Tibial nerve (tissue), 4 donors: ENCODE results near the gene DGKI. TPM values are rescaled to one million over a fixed set of nuclear protein-coding genes. Genes with fewer than 3 reads are reported as not detected.

Source experiments
- DNase-seq, 2 donors: peaks; one replicate each; pipeline ENCODE4 v3.0.0-alpha.2; 2019; ENCODE audit warnings: low spot score in 2 of 2
- H3K27ac ChIP-seq, 4 donors: fragments of 200-600 bp; sonication (generic) in 3 of 4; one replicate each; pipeline ENCODE4 v1.5.1; 2017 to 2019; ENCODE audit warnings: mild to moderate bottlenecking in 1 of 4
- H3K27me3 ChIP-seq, 2 donors: fragments of 200-600 bp; sonication (generic) in 1 of 2; one replicate each; pipeline versions ENCODE4 v1.5.1 to v1.6.0; 2017 to 2019
- H3K36me3 ChIP-seq, 3 donors: fragments of 200-600 bp; sonication (generic); one replicate each; pipeline ENCODE4 v1.5.1; 2018 to 2019
- H3K4me1 ChIP-seq, 4 donors: fragments of 200-600 bp; sonication (generic) in 3 of 4; one replicate each; pipeline ENCODE4 v1.5.1; 2017 to 2019
- H3K4me3 ChIP-seq, 4 donors: fragments of 200-600 bp; sonication (generic) in 3 of 4; one replicate each; pipeline ENCODE4 v1.5.1; 2017 to 2019; ENCODE audit warnings: mild to moderate bottlenecking in 1 of 4, moderate library complexity in 1 of 4
- H3K9me3 ChIP-seq, 4 donors: fragments of 200-600 bp; sonication (generic) in 3 of 4; one replicate each; pipeline ENCODE4 v1.5.1; 2017 to 2019
- CTCF ChIP-seq, 5 experiments: fragments of 200-600 bp in 3 of 5; fragments of 450-650 bp in 2 of 5; sonication (generic) in 3 of 5; IDR thresholded peaks; one replicate each; pipeline ENCODE4 v1.5.1; 2016 to 2019; ENCODE audit warnings: antibody characterized with exemption in 5 of 5, mild to moderate bottlenecking in 3 of 5, moderate library complexity in 2 of 5
- EP300 ChIP-seq, 2 donors: sonication (generic); formaldehyde crosslinking; IDR thresholded peaks; one replicate each; pipeline ENCODE4 v1.6.1; 2017; ENCODE audit warnings: antibody characterized with exemption in 2 of 2, mild to moderate bottlenecking in 1 of 2
- POLR2A ChIP-seq, 2 donors: fragments of 450-650 bp; IDR thresholded peaks; one replicate each; pipeline ENCODE4 v1.6.1; 2017; ENCODE audit warnings: antibody characterized with exemption in 2 of 2, mild to moderate bottlenecking in 2 of 2, moderate library complexity in 2 of 2
- WGBS, 2 donors: methylation state at CpG; one replicate each; pipeline ENCODE4 v1.1.5; 2018; 5-methylcytosine and 5-hydroxymethylcytosine counted together
- total RNA-seq, 4 donors: library from RNA; depleted of rRNA; stranded (reverse); fragments of >200 nt; gene quantifications; one replicate each; pipeline ENCODE4 v1.1.0, GENCODE V29; 2016

The DGKI gene
- total RNA-seq, 4 donors from 2014 or later: 0.21 to 2.7 (median 1.7) TPM

- 57 to 62% methylated on average over 5 of the region's 5 CpGs for WGBS, 2 donors
- no peak for DNase-seq
Measured at GRCh38 chr7:137572056-137572784, 274.6 kb downstream of the DGKI start.

GRCh38 chr7:137564677-137565076 lies 282.1 kb downstream of the DGKI start:
- TF ChIP-seq CTCF (IDR thresholded peaks at IDR 0.05): no peak
- no peak for TF ChIP-seq POLR2A (IDR thresholded peaks at IDR 0.05)
- no peak for TF ChIP-seq EP300 (IDR thresholded peaks at IDR 0.05)
- no peak overlapping the region for H3K27ac ChIP-seq
- H3K27me3 ChIP-seq: no peaks in the 10 kb centered on the region
- no peak for DNase-seq
- H3K4me3 ChIP-seq: no peak overlapping the region
- no peaks in the 10 kb centered on the region for H3K36me3 ChIP-seq
- 49 to 55% methylated on average over 11 of the region's 11 CpGs for WGBS, 2 donors
- no peaks in the 10 kb centered on the region for H3K4me1 ChIP-seq
- peaks cover 0 to 3% (median 0%) of the 10 kb centered on the region in 4 donors for H3K9me3 ChIP-seq

More at GRCh38 chr7:137572056-137572784, 274.6 kb downstream of the DGKI start:
- H3K27me3 ChIP-seq: no peaks in the 10 kb centered on the region
- H3K36me3 ChIP-seq: no peaks in the 10 kb centered on the region
- no peaks in the 10 kb centered on the region for H3K9me3 ChIP-seq
- H3K4me3 ChIP-seq: no peak overlapping the region
- no peak for TF ChIP-seq CTCF (IDR thresholded peaks at IDR 0.05)
- no peak for TF ChIP-seq EP300 (IDR thresholded peaks at IDR 0.05)
- TF ChIP-seq POLR2A (IDR thresholded peaks at IDR 0.05): no peak
- H3K4me1 ChIP-seq: no peaks in the 10 kb centered on the region
- H3K27ac ChIP-seq: no peak overlapping the region

GRCh38 chr7:137563981-137564380 lies 282.8 kb downstream of the DGKI start:
- TF ChIP-seq EP300 (IDR thresholded peaks at IDR 0.05) (no peak), CTCF (IDR thresholded peaks at IDR 0.05) (no peak), POLR2A (IDR thresholded peaks at IDR 0.05) (no peak)
- no peak overlapping the region for H3K4me3 ChIP-seq
- no peaks in the 10 kb centered on the region for H3K36me3 ChIP-seq
- peaks cover 0 to 3% (median 0%) of the 10 kb centered on the region in 4 donors for H3K9me3 ChIP-seq
- no peak overlapping the region for H3K27ac ChIP-seq
- no peaks in the 10 kb centered on the region for H3K4me1 ChIP-seq
- no peaks in the 10 kb centered on the region for H3K27me3 ChIP-seq
- DNase-seq: no peak

GRCh38 chr7:137547485-137547884 lies 299.3 kb downstream of the DGKI start:
- DNase-seq: no peak
- Histone ChIP-seq H3K4me1 (no peaks in the 10 kb centered on the region), H3K9me3 (no peaks in the 10 kb centered on the region), H3K27me3 (no peaks in the 10 kb centered on the region), H3K27ac (no peak overlapping the region), H3K36me3 (no peaks in the 10 kb centered on the region), H3K4me3 (no peak overlapping the region)
- no peak for TF ChIP-seq POLR2A (IDR thresholded peaks at IDR 0.05)
- no peak for TF ChIP-seq EP300 (IDR thresholded peaks at IDR 0.05)
- TF ChIP-seq CTCF (IDR thresholded peaks at IDR 0.05): no peak
- WGBS, 2 donors: 87 to 90% methylated on average over 3 of the region's 3 CpGs

- 75 to 80% methylated on average over 4 of the region's 4 CpGs for WGBS, 2 donors
- TF ChIP-seq EP300 (IDR thresholded peaks at IDR 0.05) (no peak), CTCF (IDR thresholded peaks at IDR 0.05) (no peak), POLR2A (IDR thresholded peaks at IDR 0.05) (no peak)
- no peak for DNase-seq
Measured at GRCh38 chr7:137546671-137547070, 300.1 kb downstream of the DGKI start.

More at GRCh38 chr7:137546671-137547070, 300.1 kb downstream of the DGKI start:
- no peaks in the 10 kb centered on the region for H3K36me3 ChIP-seq
- H3K27ac ChIP-seq: no peak overlapping the region
- no peaks in the 10 kb centered on the region for H3K9me3 ChIP-seq
- no peak overlapping the region for H3K4me3 ChIP-seq
- H3K27me3 ChIP-seq: no peaks in the 10 kb centered on the region
- H3K4me1 ChIP-seq: no peaks in the 10 kb centered on the region
